ENCODE results near the gene CSTB.

CSTB gene

GRCh38 chr21:43726686-43727518 lies 49.2 kb downstream of the CSTB start:
- no peak for DNase-seq
